SKM-1 (cell line): ENCODE results near the gene PLXNB2.

Experiments used
- DNase-seq: peaks from one replicate; lab custom pipeline; 2025; ENCODE audit not compliant: unreplicated experiment; lab: John Stamatoyannopoulos, UW

PLXNB2 gene

GRCh38 chr22:50269573-50269969 lies 37.9 kb downstream of the PLXNB2 start:
- no peak for DNase-seq

GRCh38 chr22:50268655-50269113 lies 38.8 kb downstream of the PLXNB2 start:
- DNase-seq: no peak

GRCh38 chr22:50267591-50268390 lies 39.7 kb downstream of the PLXNB2 start:
- no peak for DNase-seq

GRCh38 chr22:50266994-50267393 lies 40.5 kb downstream of the PLXNB2 start:
- no peak for DNase-seq

- DNase-seq: no peak
Observed at GRCh38 chr22:50264946-50265669, 42.3 kb downstream of the PLXNB2 start.

- no peak for DNase-seq
Observed at GRCh38 chr22:50264104-50264745, 43.2 kb downstream of the PLXNB2 start.

- DNase-seq: no peak
Observed at GRCh38 chr22:50262973-50263617, 44.4 kb downstream of the PLXNB2 start.

GRCh38 chr22:50262460-50262911 lies 45.0 kb downstream of the PLXNB2 start:
- no peak for DNase-seq

- no peak for DNase-seq
Observed at GRCh38 chr22:50261615-50262459, 45.6 kb downstream of the PLXNB2 start, which contains the start of gene MAPK12. Gene MAPK12 (minus strand): TSS chr22:50261683. CDS start chr22:50261509, 174 bp downstream.

- no peak for DNase-seq
Observed at GRCh38 chr22:50260801-50261614, 46.4 kb downstream of the PLXNB2 start.

- DNase-seq: no peak
Observed at GRCh38 chr22:50260434-50260800, 47.0 kb downstream of the PLXNB2 start.

GRCh38 chr22:50259302-50259701 lies 48.1 kb downstream of the PLXNB2 start:
- DNase-seq: no peak

- no peak for DNase-seq
Observed at GRCh38 chr22:50258361-50259292, 48.8 kb downstream of the PLXNB2 start.

GRCh38 chr22:50257451-50258360 lies 49.7 kb downstream of the PLXNB2 start:
- DNase-seq: no peak

- DNase-seq: no peak
Observed at GRCh38 chr22:50257041-50257440, 50.4 kb downstream of the PLXNB2 start.

GRCh38 chr22:50256258-50256862 lies 51.1 kb downstream of the PLXNB2 start:
- DNase-seq: no peak

GRCh38 chr22:50255607-50256006 lies 51.8 kb downstream of the PLXNB2 start:
- no peak for DNase-seq
